Urothelium cell line (cell line): ENCODE data around the gene SYT13.
"Not testable (repeated sequence)": the region's sequence is repeated elsewhere in the genome, so short reads cannot be mapped to it uniquely, and the experiment has no call there.

Experiments
- DNase-seq: peaks from one replicate; pipeline ENCODE4 v3.0.0; 2011; ENCODE audit warnings: low spot score, mixed read lengths
- FAIRE-seq: peaks from 2 replicates; lab custom pipeline; 2011; peaks lifted over from hg19 to GRCh38; lab: Jason Lieb, UNC

SYT13 gene

GRCh38 chr11:45313171-45313865, 27.2 kb upstream of the SYT13 start:
- FAIRE-seq (no peak), DNase-seq (no peak)

DNA sequence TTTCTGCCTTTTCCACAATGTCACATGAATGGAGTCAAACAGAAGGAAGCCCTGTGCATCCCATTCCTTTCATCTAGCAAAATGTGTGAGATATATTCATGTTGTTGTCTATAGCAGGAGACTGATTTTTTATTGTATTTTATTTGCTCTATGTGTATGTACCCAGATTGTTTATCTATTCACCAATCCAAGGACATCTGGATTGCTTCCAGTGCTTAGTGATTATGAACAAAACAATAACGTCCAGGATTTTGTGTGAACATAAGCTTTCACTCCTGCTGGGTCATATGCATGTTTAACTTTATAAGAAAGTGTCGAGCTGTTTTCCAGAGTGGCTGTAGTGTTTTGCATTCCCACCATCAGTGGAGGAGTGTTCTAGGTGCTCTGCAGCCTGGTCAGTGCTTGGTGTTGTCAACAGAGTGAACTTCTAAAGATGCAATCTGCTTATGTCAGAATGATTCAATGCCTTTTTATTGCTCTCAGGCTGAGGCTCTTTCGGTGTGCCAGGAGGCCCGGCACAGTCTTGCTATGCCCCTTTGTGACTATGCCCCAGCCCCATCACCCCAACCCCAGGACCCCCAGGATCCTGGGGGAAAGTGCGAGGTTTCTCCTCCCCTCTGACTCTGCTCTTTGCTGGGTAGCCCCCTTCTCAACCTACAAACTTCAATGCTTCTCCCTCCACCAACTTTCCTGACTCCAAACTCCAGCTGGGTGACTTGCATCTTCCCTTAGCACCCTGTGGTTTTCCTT, 19.9 kb upstream of the SYT13 start:
- FAIRE-seq (no peak), DNase-seq (no peak)

GRCh38 chr11:45304992-45305335, 18.8 kb upstream of the SYT13 start:
- no peak for FAIRE-seq
- DNase-seq, result no peak

DNA sequence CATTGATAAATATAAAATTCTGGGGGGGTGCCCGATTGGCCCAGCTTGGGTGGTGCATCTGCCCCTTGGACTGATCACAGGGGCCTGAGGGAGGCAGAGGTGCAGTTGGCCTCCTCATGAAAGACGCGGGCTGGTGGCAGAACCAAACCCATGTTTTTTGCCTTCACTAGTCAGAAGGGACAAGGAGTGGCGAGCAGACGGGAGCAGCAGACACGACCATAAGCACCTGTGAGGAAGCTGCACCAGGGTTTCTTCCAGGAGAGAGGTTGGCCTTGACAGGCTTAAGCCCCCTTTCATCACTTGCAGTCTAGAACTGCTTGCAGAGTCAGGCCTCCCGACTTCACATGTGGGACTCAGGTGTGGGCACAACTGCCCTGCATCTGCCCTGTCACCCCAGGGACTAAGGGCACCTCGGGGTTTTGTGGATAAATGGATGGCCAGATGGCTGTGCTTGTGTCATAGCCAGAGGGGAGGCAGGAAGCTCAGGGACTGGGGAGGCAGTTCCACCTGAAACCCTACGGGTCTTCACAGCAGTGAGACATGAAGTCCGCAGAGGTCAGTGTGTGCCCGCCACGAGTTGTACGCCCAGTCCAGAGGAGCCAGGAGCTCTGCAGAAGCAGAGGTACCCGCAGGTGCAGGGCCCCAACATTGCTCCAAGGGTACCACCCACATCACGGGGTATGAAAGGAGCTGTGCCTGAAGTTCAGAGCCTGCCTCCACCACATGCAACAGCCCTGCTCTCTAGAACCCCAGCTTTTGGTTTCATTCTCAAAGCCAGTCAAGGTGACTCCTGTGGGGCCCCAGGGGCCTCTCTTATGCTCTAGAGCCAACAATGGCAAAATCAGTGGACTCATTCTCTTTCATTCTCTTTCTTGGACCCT, 18.2 kb upstream of the SYT13 start:
- DNase-seq (no peak), FAIRE-seq (no peak)

GRCh38 chr11:45303316-45303715, 17.2 kb upstream of the SYT13 start:
- FAIRE-seq (no peak), DNase-seq (no peak)

- DNase-seq (no peak), FAIRE-seq (no peak)
Observed at GRCh38 chr11:45301537-45302246, 15.6 kb upstream of the SYT13 start.

- DNase-seq (no peak), FAIRE-seq (no peak)
Observed at GRCh38 chr11:45300715-45301114, 14.6 kb upstream of the SYT13 start.

DNA sequence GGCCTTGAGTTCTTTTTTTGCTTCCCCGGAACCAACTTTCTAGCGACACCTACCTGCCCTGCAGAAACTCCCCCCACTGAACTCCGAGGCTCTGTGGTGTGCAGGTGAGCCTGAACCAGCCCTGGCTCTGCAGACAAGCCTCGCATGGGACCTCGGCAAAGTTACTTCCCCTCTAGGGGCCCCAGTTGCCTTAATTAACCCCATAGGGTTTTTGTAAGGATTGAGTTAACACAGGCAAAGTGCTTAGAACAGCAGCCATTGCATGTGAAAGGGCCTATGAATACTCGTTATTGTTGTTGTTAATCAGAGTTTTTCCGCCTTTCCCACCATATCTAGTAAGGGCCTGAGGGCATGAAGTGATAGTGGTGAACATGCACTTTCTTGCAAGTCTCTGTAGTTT, 12.6 kb upstream of the SYT13 start:
- FAIRE-seq (no peak), DNase-seq (no peak)

- FAIRE-seq, result peak; percentile 44
Observed at GRCh38 chr11:45296075-45296474, 9.9 kb upstream of the SYT13 start.

GRCh38 chr11:45294499-45294898, 8.4 kb upstream of the SYT13 start:
- FAIRE-seq (no peak), DNase-seq (no peak)

More at GRCh38 chr11:45296075-45296474, 9.9 kb upstream of the SYT13 start:
- no peak for DNase-seq

- peak; percentile 85 for DNase-seq
- FAIRE-seq, result not testable (repeated sequence)
Observed at GRCh38 chr11:45293566-45294192, 7.5 kb upstream of the SYT13 start.

- FAIRE-seq (no peak), DNase-seq (no peak)
Observed at GRCh38 chr11:45290586-45290985, 4.4 kb upstream of the SYT13 start.

GRCh38 chr11:45289369-45289768, 3.2 kb upstream of the SYT13 start:
- no peak for FAIRE-seq
- DNase-seq, result peak; percentile 68

- FAIRE-seq, result no peak
- DNase-seq, result no peak
Observed at GRCh38 chr11:45288339-45288738, 2.2 kb upstream of the SYT13 start.

DNA sequence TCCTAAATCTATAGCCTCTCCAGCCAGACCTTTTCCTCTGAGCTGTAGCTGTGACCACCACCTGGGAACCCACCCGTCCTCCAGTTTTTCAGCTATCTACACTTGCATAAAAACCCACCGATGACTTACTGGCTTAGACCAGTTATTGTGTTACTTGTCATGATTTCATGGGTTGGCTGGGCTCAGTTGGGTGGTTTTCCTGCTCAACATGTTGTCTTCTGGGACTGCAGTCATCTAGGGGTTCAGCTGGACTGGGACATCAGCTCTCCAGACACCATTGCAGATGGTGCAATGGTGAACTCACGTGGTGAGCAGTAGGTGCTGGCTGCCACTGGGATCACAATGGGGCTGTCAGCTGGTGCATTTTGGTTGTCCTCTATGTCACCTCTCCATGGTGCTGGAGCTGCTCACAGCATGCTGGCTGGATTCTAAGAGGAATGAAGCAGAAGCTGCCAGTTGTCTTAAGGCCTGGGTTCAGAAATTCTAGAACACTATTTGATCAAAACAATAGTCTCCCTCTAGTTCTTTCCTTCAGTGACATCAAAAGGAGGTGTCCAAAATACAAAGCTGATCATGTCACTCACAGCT, 1.3 kb upstream of the SYT13 start:
- FAIRE-seq, result no peak
- DNase-seq, result no peak

GRCh38 chr11:45285250-45285828, 802 bp downstream of the SYT13 start:
- DNase-seq, result no peak
- no peak for FAIRE-seq

GRCh38 chr11:45282081-45282480, 4.1 kb downstream of the SYT13 start:
- FAIRE-seq (no peak), DNase-seq (no peak)

DNA sequence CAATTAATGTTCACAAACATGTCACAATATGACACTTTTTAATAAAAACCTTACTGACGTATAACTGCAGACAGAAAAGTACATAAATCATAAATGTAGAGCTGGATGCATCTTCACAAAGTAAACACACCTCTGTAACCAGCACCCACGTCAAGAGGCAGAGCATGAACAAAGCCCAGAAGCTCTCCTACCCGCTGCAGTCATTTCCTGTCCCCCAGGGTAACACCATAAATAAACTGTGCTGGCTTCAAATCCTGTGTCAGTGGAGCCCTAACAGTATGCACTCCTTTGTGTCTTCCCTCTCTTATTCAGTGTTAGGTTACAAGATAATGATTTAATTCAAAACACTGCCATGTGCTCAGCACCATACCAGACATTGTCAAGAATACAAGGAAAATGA, 5.7 kb downstream of the SYT13 start:
- DNase-seq (no peak), FAIRE-seq (no peak)

DNA sequence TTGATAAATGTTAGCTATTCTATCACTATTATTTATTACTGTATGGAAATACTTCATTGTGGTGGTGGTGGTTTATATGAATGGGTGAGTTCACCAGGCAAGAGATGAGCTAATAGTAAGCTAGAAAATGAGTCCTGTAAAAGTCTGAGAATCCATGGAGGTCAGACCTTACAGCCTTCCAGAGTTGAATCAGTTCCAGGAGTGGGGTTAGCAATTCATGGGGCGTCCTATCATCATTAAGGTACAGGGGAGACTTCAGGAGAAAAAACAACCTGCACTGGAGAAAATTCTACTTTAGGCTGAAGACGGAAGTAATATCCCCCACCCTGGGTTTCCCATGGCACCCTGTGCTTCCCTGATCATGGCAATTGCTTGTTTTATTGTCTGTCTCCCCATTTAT, 6.5 kb downstream of the SYT13 start:
- no peak for FAIRE-seq
- no peak for DNase-seq

- no peak for DNase-seq
- no peak for FAIRE-seq
Observed at GRCh38 chr11:45278714-45279113, 7.4 kb downstream of the SYT13 start.
